HG02852 (cell line): ENCODE data around the gene SPSB2.
A peak's percentile ranks its signal among the peaks of the same experiment; 100 is the strongest.
"Not testable (repeated sequence)": the region's sequence is repeated elsewhere in the genome, so short reads cannot be mapped to it uniquely, and the experiment has no call there.

ENCODE experiments used
- ATAC-seq: cut with Tn5 transposase; IDR thresholded peaks from one replicate; pipeline ENCODE4 v1.9.1; 2021; ENCODE audit warnings: mild to moderate bottlenecking, moderate library complexity; ENCODE audit not compliant: unreplicated experiment

The SPSB2 gene

DNA sequence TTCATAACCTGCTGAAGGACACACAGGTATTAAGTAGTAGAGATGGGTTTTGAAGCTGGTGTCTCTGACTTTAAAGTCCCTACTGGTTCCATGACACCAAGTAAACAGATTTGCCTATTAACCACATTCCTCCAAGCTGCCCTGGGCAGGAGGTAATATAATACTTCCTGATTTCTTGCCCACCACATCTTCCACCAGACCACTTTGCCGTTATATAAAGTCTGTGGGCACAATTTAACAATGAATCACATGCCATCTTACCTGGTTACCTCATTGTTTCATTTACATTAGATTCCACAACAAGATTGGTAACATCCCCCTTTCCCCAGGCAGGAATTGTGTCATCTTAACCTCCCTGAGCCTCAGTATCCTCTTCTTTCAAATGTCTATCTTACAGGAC lies 30.6 kb upstream of the SPSB2 start:
- ATAC-seq: no peak

DNA sequence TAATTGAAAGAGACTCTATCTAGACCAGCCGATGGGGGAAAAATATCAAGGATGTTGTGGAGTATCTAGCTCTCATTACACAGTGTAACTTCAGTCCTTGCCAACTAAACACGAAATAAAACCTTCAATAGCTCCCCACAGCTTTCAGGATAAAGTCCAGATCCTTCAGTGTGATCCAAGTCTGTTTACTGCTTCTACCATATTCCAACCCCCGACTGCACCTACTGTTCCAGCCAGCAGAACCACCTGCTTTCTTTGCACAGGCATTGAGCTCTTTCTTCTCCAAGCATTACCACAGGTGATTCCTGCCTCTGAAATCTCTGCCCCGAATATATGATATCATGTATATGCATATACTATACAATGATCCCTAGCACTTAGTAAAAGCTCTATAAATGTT lies 29.3 kb upstream of the SPSB2 start:
- no peak for ATAC-seq

DNA sequence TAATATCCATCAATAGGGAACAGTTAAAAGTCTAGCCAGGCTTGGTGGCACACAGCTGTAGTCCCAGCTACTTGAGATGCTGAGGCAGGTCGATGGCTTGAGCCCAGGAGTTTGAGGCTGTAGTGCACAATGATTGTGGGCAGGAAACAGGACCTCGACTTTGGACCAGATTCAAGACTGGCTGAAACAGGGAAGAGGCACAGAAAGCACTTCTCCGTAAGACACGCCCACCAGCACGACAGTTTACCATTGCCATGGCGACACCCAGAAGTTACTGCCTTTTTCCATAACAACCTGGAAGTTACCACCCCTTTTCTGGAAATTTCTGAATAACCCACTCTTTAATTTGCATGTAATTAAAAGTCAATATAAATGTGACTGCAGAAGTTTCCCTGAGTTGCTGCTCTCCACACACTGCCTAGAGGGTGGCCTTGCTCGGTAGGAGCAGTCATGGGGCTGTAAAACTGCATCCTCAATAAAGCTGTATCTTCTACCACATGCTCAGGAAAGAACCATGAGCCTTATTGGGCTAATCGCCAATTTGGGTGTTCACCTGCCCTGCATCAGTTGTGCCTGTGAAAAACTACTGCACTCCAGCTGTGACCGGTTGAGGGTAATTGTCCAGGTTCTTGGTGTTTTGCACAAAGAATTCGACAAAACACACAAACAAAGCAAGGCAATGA lies 26.9 kb upstream of the SPSB2 start:
- ATAC-seq: no peak

DNA sequence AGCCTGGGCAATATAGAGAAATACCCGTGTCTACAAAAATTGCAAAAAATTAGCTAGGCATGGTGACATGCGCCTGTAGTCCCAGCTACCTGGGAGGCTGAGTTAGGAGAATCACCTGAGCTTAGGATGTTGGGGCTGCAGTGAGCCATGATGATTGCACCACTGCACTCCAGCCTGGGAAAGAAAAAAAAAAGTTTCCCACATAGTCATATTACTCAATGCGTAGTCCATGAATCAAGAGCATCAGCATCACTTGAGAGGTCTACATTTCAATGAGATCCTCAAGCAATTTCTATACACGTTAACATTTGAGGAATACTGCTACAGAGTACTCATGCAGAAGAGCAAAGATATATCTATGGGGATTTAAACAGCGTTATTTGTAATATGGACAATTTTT lies 26.3 kb upstream of the SPSB2 start:
- no peak for ATAC-seq

DNA sequence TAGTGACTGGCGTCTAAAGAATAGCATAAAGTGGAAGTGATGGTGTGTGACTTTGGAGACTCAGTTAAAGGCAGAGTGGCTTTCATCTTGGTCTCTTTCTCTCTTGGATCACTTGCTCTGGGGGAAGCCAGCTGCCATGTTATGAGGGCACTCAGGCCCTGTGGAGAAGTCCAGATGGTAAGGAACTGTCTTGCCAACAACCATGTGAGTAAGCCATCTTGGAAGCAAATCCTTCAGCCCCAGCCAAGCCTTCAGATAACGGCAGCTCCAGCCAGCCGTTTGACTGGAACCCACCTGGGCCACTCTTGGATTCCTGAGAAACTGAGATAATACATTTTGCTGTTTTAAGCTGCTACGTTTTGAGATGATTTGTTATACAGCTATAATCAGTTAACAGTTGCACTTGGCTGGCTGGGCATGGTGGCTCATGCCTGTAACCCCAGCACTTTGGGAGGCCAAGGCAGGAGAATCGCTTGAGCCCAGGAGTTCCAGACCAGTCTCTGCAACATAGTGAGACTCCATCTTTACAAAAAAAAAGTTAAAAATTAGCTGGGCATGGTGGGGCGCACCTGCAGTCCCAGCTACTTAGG lies 23.8 kb upstream of the SPSB2 start:
- ATAC-seq: no peak

DNA sequence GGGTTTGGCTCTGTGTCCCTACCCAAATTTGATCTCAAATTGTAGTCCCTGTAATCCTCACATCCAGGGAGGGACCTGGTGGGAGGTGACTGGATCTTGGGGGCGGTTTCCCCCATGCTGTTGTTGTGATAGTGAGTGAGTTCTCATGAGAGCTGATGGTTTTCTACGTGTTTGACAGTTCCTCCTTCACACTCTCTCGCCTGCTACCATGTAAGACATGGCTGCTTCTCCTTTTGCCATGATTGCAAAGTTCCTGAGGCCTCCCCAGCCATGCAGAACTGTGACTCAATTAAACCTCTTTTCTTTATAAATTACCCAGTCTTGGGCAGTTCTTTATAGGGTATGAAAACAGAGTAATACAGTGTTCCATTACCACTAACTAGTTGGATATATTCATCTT lies 21.2 kb upstream of the SPSB2 start:
- ATAC-seq: no peak

DNA sequence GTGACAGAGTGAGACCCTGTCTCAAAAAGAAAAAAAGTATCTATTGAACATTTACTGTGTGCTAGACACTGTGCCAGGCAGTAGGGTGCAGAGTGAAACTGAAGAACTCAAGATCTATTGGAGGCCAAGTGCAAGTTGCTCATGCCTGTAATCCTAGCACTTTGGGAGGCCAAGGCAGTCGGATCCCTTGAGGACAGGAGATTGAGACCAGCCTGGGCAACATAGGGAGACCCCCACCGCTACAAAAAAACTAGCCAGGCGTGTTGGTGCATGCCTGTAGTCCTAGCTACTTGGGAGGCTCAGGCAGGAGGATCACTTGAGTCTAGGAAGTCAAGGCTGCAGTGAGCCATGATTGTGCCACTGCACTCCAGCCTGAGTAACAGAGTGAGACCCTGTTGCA lies 19.6 kb upstream of the SPSB2 start:
- not testable (repeated sequence) for ATAC-seq

DNA sequence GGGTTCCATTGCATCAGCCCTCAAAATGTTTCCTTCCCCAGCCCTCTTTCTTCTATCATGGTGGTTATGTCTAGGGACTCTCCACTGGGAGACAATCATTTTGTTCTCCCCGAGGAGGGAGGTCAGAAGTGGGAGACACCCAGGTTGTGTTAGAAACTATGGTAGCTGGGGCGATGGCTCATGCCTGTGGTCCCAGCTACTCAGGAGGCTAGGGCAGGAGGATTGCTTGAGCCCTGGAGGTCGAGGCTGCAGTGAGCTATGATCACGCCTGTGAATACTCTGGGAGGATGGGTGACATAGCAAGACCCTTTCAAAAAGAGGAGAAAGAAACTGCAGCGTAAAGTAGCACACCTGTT lies 18.5 kb upstream of the SPSB2 start:
- ATAC-seq: no peak

DNA sequence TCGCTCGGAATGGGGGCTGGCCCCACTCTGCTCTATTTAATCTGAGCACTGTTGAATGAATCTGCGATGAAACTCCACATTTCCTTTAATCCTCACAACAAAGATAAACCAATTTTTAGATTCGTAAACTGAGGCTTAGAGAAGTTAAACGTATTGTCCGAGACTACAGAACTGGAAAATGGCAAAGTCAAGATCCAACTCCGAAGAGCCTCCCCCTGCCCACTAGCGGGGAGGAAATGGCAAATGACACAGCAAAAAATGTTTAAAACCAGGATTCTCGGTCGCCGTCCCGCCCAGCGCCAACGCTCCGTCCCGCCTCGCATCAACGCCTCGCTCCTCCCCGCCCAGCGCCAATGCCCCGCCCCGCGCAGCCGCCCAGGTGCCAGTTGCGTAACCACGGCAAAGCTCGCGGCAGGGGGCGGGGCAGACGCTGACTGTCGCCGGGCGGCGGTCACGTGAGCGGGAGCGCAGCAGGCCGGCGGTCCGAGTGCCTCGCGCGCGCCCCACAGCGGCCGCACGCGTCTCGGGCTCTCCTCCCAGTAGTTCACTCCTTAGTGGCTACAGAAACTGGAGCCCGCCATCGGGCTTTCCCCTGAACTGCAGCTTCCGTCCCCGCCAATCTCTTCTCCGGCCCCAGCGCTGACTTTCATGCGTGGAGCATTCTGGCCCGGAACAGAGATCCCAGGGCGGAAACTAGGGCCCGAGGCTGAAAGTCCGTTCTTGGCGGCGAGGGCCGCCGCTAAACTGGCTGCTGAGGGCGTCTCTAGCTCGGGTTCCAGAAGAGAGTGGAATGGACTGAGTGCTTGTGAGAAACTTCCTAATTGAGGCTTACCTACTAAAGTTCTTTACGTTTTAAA lies 17.9 kb upstream of the SPSB2 start:
- ATAC-seq: peak; percentile 96

DNA sequence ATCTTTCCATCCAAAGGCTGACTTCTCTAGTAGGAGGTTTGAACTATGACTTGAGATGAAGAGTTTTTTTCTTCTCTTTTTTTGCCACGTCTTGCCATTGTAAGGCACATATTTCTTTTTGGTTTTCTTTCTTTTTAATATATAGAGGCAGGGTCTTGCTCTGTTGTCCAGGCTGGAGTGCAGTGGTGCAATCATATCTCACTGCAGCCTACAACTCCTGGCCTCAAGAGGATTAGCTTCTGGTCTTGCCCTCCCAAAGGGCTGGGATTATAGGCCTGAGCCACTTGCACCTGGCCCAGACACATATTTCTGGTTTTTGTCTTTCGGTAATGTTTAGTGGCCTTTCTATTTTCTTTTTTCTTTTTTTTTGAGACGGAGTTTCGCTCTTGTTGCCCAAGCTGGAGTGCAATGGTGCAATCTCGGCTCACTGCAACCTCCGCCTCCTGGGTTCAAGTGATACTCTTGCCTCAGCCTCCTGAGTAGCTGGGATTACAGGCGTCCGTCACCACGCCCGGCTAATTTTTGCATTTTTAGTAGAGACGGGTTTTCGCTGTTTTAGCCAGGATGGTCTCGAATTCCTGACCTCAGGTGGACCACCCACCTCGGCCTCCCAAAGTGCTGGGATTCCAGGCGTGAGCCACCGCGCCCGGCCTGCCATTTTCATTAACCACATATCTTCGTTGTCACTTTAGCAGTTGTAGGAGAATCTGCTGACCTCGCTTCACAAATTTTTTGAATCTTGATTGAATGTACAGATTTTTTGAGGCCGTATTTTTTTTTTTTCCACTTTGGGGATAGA lies 16.9 kb upstream of the SPSB2 start:
- ATAC-seq: not testable (repeated sequence)

DNA sequence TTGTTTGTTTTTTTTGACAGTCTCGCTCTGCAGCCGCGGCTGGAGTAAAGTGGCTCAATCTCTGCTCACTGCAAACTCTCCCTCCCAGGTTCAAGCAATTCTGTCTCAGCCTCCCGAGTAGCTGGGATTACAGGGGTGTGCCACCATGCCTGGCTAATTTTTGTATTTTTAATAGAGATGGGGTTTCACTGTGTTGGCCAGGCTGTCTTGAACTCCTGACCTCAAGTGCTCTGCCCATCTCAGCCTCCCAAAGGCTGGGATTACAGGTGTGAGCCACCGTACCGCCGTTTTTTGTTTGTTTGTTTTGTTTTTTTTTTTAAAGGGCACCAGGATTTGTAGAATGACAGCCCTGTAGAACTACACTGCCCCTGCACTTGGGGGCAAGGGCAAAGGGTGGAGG lies 15.7 kb upstream of the SPSB2 start:
- ATAC-seq: not testable (repeated sequence)

DNA sequence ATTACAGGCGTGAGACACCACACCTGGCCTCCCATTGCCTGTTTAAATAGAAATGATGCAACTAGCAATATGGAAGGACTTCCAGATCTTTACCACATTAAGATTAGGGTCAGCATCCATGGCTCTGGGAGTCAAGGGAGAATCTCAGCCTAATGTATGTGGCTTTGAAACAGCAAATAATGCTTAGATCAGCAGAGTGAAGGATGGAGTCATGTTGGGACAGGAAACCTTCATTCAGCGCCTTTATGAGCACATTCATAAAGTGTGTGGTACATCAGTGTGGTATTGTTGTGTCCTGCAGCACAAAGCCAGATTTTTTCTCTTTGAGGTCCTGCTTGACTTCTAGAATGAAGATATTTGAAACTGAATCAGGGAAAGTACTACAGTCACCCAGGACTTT lies 15.3 kb upstream of the SPSB2 start:
- no peak for ATAC-seq

DNA sequence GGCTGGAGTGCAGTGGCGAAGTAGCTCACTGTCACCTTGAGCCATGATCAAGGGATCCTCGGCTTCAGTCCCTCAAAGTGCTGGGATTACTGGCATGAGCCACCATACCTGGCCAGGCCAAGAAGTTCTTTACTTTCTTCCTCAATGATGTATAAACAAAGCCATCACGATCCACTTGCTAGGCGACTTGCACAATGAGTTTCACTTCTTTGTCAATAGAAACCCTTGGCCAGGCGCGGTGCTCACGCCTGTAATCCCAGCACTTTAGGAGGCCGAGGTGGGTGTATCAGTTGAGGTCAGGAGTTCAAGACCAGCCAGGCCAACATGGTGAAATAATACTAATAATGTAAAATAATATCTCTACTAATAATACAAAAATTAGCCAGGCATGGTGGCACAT lies 14.4 kb upstream of the SPSB2 start:
- no peak for ATAC-seq

DNA sequence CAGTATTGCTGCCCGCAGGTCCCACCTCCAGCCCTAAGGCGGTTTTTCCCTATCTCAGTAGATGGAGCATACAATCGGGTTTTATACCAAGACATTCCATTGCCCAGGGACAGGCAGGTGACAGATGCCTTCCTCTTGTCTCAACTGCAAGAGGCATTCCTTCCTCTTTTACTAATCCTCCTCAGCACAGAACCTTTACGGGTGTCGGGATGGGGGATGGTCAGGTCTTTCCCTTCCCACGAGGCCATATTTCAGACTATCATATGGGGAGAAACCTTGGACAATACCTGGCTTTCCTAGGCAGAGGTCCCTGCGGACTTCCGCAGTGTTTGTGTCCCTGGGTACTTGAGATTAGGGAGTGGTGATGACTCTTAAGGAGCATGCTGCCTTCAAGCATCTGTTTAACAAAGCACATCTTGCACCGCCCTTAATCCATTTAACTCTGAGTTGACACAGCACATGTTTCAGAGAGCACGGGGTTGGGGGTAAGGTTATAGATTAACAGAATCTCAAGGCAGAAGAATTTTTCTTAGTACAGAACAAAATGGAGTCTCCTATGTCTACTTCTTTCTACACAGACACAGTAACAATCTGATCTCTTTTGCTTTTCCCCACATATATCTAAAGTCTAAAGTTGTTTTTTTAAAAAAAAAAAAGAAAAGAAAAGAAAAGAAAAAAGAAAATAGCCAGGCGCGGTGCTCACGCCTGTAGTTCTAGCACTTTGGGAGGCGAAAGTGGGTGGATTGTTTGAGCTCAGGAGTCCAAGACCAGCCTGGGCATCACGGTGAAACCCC lies 13.3 kb upstream of the SPSB2 start:
- ATAC-seq: not testable (repeated sequence)

DNA sequence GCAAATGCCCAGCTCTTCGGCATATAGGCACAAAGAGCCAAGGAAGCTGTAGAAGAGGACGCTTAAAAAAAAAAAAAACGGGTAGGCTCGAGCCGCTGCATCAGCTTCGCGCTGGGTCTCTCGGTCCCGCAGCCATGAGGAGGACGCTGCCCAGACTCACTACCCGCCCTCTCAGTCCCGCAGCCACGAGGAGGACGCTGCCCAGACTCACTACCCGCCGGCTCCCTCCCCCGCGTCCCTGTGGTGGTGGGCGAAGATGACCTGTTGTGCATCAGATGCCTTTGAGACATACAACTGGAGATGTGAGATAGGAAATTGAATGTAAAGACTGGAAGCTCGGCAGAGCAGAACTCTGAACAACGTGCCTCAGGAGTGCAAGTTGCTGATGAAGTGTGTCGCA lies 11.4 kb upstream of the SPSB2 start:
- ATAC-seq: no peak

DNA sequence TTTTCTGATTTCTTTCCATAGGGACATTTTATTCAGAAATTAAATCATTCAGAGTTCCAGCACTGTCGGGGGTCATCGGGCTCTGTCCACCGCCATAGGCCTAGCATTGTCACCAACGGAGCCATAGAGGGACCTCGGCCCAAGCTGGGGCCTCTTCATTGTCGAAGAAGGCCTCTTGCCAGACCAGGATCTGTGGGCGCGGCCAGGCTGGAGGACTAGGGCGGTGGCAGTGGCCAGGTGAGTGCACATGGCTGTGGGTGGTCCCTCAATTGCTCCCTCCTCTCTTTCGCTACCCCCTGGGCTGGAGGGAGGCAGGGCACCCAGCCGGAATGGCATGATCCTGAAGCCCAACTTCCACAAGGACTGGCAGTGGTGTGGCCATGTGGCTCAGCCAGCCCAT lies 10.6 kb upstream of the SPSB2 start:
- no peak for ATAC-seq

DNA sequence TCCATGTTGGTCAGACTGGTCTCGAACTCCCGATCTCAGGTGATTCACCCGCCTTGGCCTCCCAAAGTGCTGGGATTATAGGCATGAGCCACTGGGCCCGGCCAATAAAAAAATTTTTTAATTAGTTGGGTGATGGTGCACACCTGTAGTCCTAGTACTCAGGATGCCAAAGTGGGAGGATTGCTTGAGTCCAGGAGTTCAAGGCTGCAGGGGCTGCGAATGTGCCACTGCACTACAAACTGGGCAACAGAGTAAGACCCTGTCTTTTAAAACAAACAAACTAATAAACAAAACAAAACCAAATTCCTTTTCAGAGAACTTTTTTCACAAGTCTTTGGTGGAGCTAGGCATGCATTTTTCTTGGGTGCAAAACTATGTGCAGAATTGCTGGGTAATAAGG lies 10.1 kb upstream of the SPSB2 start:
- no peak for ATAC-seq

DNA sequence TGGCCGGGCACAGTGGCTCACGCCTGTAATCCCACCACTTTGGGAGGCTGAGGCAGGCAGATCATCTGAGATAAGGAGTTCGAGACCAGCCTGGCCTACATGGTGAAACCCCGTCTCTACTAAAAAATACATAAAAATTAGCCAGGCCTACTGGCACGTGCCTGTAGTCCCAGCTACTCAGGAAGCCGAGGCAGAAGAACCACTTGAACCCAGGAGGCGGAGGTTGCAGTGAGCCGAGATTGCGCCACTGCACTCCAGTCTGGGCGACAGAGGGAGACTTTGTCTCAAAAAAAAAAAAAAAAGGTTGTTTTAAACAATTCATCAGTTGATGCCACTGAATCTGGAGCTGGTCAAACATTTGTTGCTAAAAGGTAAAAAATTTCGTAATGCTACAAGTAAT lies 6.7 kb upstream of the SPSB2 start:
- ATAC-seq: not testable (repeated sequence)

DNA sequence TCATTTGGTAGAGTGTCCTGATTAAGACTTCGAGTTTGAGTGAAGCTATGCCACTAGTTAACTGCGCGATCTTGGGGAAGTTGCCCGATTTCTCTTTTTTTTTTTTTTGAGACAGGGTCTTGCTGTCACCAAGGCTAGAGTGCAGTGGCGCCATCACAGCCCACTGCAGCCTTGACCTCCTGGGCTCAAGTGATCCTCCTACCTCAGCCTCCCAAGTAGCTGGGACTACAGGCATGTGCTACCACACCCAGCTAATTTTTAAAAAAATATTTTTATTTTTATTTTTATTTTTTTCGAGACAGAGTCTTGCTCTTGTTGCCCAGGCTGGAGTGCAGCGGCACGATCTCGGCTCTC lies 889 bp upstream of the SPSB2 start:
- ATAC-seq: not testable (repeated sequence)
